ENCODE data around the gene CORO1C.

DNA sequence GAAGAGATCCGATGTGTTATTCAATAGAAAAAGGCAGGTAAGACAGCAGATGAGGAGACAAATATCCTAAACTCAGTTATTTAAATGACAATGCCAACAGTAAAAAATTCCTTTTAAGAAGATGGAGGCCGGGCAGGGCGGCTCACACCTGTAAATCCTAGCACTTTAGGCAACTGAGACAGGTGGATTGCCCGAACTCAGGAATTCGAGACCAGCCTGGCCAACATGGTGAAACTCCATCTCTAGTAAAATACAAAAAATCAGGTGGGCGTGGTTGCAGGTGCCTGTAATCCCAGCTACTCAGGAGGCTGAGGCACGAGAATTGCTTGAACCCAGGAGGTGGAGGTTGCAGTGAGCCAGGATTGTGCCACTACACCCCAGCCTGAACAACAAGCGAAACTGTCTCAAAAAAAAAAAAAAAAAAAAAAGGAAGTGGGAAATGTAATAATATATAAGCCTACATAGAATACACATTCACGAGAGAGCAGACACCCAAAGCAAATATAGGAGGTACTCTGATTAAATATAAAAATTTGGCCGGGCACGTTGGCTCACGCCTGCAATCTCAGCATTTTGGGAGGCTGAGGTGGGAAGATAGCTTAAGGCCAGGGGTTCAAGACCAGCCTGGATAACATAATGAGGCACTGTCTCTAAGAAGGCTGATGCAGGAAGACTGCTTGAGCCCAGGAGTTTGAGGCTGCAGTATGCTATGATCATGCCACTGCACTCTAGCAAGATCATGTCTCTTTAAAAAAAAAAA, 19.0 kb downstream of the CORO1C start:
- no peak for TF ChIP-seq SP2 (IDR thresholded peaks at IDR 0.05; ENCODE audit: extremely low read depth, low read depth, low read length, poor library complexity, severe bottlenecking)
- no peak for TF ChIP-seq SMARCA4 (IDR thresholded peaks at IDR 0.05)
- TF ChIP-seq ZNF407 (IDR thresholded peaks at IDR 0.05; ENCODE audit: low read depth): no peak
- TF ChIP-seq, protein P1, sequence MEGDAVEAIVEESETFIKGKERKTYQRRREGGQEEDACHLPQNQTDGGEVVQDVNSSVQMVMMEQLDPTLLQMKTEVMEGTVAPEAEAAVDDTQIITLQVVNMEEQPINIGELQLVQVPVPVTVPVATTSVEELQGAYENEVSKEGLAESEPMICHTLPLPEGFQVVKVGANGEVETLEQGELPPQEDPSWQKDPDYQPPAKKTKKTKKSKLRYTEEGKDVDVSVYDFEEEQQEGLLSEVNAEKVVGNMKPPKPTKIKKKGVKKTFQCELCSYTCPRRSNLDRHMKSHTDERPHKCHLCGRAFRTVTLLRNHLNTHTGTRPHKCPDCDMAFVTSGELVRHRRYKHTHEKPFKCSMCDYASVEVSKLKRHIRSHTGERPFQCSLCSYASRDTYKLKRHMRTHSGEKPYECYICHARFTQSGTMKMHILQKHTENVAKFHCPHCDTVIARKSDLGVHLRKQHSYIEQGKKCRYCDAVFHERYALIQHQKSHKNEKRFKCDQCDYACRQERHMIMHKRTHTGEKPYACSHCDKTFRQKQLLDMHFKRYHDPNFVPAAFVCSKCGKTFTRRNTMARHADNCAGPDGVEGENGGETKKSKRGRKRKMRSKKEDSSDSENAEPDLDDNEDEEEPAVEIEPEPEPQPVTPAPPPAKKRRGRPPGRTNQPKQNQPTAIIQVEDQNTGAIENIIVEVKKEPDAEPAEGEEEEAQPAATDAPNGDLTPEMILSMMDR (IDR thresholded peaks at IDR 0.05 in 2 of 3, conservative IDR thresholded peaks at IDR 0.05 in 1 of 3; ENCODE audit: insufficient read depth in 2 of 3, low read depth in 1 of 3, low read length in 3 of 3): no peak
